ENCODE data around the gene WNT5A. TPM values are rescaled to one million over a fixed set of nuclear protein-coding genes. Genes with fewer than 3 reads are reported as not detected.

WNT5A gene
- total RNA-seq, 1 experiment from 2014 or later = 0.15 TPM

DNA sequence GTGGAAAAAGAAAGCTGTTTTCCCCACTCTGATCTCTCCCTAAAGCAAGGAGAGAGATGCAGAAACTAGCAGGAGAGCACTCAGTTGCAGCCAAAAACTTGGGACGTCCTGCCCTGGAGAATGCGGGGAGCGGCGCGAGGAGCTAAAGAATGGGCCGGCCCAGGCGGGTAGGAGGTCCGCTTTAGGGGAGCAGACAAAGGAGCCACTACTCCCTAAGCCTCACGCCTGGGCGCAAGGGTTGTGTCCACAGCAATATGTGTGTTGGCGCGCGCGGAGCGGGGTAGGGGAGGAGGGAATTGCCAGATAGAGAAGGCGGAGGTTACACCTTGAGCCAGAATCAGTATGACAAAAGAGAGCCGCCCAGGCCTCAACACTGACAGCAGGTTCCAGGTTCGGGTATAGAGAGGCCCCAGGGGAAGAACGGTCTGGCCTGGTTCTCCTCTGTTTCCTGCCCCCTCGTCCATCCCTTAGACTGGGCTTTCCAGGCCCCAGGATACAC lies 2.9 kb downstream of the WNT5A start:
- POLR2A ChIA-PET = no interaction called here
- RAD21 ChIA-PET (ENCODE audit: low non-redundant PET in 1 of 2, low total read pairs in 2 of 2, uncharacterized antibody in 2 of 2, unreplicated experiment in 2 of 2) = no interaction called here
- Histone ChIP-seq H3K27me3 (ENCODE audit: insufficient read depth, low read length) (no peaks in the 10 kb centered on the region), H3K4me3 (replicated peaks in 1 of 2; ENCODE audit: low read depth in 1 of 2, low read length in 2 of 2) (no peak overlapping the region), H3K9ac (ENCODE audit: low read length) (no peak overlapping the region), H2AFZ (ENCODE audit: low read depth, low read length, poor library complexity, severe bottlenecking) (no peak overlapping the region), H3K27ac (ENCODE audit: low read depth, low read length) (no peak overlapping the region), H3K4me1 (ENCODE audit: control insufficient read depth in 1 of 2, insufficient read depth in 2 of 2, low read length in 2 of 2) (no peaks in the 10 kb centered on the region), H4K20me1 (ENCODE audit: insufficient read depth) (no peaks in the 10 kb centered on the region), H3K9me2 (ENCODE audit: insufficient read depth) (no peaks in the 10 kb centered on the region), H3K4me2 (ENCODE audit: low read length) (no peak overlapping the region), H3K36me3 (ENCODE audit: control insufficient read depth in 1 of 2, insufficient read depth in 2 of 2, low read length in 2 of 2) (no peaks in the 10 kb centered on the region), H3K79me2 (ENCODE audit: insufficient read depth, low read length) (no peaks in the 10 kb centered on the region), H3K9me3 (ENCODE audit: control insufficient read depth in 1 of 2, insufficient read depth in 1 of 2, low read depth in 1 of 2, low read length in 2 of 2) (no peaks in the 10 kb centered on the region; a peak in 2 of 4 replicates)
- BruUV-seq (replicated peaks) = no TSS peak
- CTCF ChIA-PET = no interaction called here
- ATAC-seq (no peak), DNase-seq (ENCODE audit: low read depth, low spot score) (no peak)
- TF ChIP-seq, protein P1, sequence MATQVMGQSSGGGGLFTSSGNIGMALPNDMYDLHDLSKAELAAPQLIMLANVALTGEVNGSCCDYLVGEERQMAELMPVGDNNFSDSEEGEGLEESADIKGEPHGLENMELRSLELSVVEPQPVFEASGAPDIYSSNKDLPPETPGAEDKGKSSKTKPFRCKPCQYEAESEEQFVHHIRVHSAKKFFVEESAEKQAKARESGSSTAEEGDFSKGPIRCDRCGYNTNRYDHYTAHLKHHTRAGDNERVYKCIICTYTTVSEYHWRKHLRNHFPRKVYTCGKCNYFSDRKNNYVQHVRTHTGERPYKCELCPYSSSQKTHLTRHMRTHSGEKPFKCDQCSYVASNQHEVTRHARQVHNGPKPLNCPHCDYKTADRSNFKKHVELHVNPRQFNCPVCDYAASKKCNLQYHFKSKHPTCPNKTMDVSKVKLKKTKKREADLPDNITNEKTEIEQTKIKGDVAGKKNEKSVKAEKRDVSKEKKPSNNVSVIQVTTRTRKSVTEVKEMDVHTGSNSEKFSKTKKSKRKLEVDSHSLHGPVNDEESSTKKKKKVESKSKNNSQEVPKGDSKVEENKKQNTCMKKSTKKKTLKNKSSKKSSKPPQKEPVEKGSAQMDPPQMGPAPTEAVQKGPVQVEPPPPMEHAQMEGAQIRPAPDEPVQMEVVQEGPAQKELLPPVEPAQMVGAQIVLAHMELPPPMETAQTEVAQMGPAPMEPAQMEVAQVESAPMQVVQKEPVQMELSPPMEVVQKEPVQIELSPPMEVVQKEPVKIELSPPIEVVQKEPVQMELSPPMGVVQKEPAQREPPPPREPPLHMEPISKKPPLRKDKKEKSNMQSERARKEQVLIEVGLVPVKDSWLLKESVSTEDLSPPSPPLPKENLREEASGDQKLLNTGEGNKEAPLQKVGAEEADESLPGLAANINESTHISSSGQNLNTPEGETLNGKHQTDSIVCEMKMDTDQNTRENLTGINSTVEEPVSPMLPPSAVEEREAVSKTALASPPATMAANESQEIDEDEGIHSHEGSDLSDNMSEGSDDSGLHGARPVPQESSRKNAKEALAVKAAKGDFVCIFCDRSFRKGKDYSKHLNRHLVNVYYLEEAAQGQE (IDR thresholded peaks at IDR 0.05; ENCODE audit: low read depth) = no peak
- intact Hi-C loops (cut with micrococcal nuclease) = no loop called here

DNA sequence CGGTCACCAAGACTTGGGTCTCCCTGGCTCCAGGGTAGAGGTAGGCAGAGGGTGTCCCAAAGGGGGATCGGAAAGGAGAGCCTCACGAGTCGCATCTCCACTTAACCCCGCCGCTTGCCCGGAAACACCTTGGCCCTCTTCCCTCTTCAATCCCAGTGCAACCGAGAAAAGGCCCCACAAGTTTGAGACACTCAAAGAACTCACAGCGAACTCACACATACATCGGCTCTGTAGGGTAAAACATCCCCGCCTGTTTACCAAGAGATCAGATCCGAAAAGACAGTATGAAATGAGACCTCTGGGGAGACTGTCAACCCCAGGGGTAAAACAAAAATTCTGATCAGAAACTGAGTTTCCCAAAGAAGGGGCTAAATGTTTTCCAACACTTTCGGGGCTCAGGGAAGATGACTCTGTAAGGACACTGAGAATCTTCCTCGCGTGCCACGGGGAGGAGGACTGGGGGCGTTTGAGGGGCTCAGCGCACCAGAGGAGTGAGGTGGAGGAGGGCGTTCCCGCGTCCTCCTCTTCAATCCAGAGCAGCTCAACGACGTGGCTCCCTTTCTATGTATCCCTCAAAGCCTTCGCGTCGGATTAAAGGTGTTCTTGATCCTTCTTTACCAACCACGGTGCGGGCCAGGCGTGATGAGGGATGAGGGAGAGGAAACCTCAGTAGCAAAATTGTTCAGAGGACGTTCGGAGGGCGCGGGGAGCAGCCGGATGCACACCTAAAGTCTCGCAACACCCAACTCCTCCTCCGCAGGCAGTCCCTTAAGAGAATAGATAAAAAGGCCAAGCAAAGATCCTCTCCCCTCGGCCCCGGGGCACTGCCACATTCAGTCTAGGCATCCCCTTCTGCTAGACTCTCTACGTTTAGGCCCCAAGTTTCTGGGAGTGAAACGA lies 3.7 kb downstream of the WNT5A start:
- Histone ChIP-seq H3K27ac (ENCODE audit: low read depth, low read length) (no peak overlapping the region), H3K4me3 (replicated peaks in 1 of 2; ENCODE audit: low read depth in 1 of 2, low read length in 2 of 2) (no peak overlapping the region), H3K4me2 (ENCODE audit: low read length) (no peak overlapping the region), H3K9me3 (ENCODE audit: control insufficient read depth in 1 of 2, insufficient read depth in 1 of 2, low read depth in 1 of 2, low read length in 2 of 2) (no peaks in the 10 kb centered on the region; a peak in 2 of 4 replicates), H4K20me1 (ENCODE audit: insufficient read depth) (no peaks in the 10 kb centered on the region), H3K9ac (ENCODE audit: low read length) (no peak overlapping the region), H3K4me1 (ENCODE audit: control insufficient read depth in 1 of 2, insufficient read depth in 2 of 2, low read length in 2 of 2) (no peaks in the 10 kb centered on the region), H2AFZ (ENCODE audit: low read depth, low read length, poor library complexity, severe bottlenecking) (no peak overlapping the region), H3K27me3 (ENCODE audit: insufficient read depth, low read length) (no peaks in the 10 kb centered on the region), H3K36me3 (ENCODE audit: control insufficient read depth in 1 of 2, insufficient read depth in 2 of 2, low read length in 2 of 2) (no peaks in the 10 kb centered on the region), H3K79me2 (ENCODE audit: insufficient read depth, low read length) (no peaks in the 10 kb centered on the region), H3K9me2 (ENCODE audit: insufficient read depth) (no peaks in the 10 kb centered on the region)
- ChIA-PET CTCF (no interaction called here), POLR2A (no interaction called here), RAD21 (ENCODE audit: low non-redundant PET in 1 of 2, low total read pairs in 2 of 2, uncharacterized antibody in 2 of 2, unreplicated experiment in 2 of 2) (no interaction called here)
- intact Hi-C loops (cut with micrococcal nuclease) = no loop called here
- no TSS peak for BruUV-seq (replicated peaks)
- TF ChIP-seq POLR2A (IDR thresholded peaks at IDR 0.05; ENCODE audit: borderline replicate concordance, extremely low read depth, insufficient read depth, insufficient read length) (no peak), YY1 (IDR thresholded peaks at IDR 0.05; ENCODE audit: extremely low read depth, insufficient replicate concordance, low read depth, low read length) (no peak), EZH2phosphoT487 (IDR thresholded peaks at IDR 0.05; ENCODE audit: borderline replicate concordance) (no peak), ELF1 (IDR thresholded peaks at IDR 0.05; ENCODE audit: borderline replicate concordance, low read depth) (no peak), ZNF274 (IDR thresholded peaks at IDR 0.05; ENCODE audit: low read depth, low read length) (no peak), JUND (IDR thresholded peaks at IDR 0.05) (no peak), EGR1 (IDR thresholded peaks at IDR 0.05; ENCODE audit: low read depth) (no peak), POLR2AphosphoS5 (IDR thresholded peaks at IDR 0.05; ENCODE audit: low read depth, low read length) (no peak)
- TF ChIP-seq, protein P2, sequence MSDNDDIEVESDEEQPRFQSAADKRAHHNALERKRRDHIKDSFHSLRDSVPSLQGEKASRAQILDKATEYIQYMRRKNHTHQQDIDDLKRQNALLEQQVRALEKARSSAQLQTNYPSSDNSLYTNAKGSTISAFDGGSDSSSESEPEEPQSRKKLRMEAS (IDR thresholded peaks at IDR 0.05) = no peak
- TF ChIP-seq, protein P1 (IDR thresholded peaks at IDR 0.05; ENCODE audit: low read depth) = no peak
- ATAC-seq (no peak), DNase-seq (ENCODE audit: low read depth, low spot score) (no peak)

Measured in HCT116 (cell line).